HG02884 (cell line): ENCODE results near the gene ARHGAP9.

Source experiments
- ATAC-seq: cut with Tn5 transposase; IDR thresholded peaks from one replicate; pipeline ENCODE4 v1.9.1; 2021; ENCODE audit warnings: mild to moderate bottlenecking, moderate library complexity; ENCODE audit not compliant: unreplicated experiment

Gene ARHGAP9

GRCh38 chr12:57473886-57474285 lies 5.8 kb downstream of the ARHGAP9 start:
- no peak for ATAC-seq

- no peak for ATAC-seq
These were observed 6.3 kb downstream of the ARHGAP9 start for GRCh38 chr12:57473392-57473791.

- no peak for ATAC-seq
These were observed 7.3 kb downstream of the ARHGAP9 start for GRCh38 chr12:57472391-57472790.

GRCh38 chr12:57471661-57472060 lies 8.0 kb downstream of the ARHGAP9 start:
- no peak for ATAC-seq

GRCh38 chr12:57470970-57471656 lies 8.6 kb downstream of the ARHGAP9 start:
- no peak for ATAC-seq

- no peak for ATAC-seq
These were observed 9.2 kb downstream of the ARHGAP9 start for GRCh38 chr12:57470286-57470969.

- no peak for ATAC-seq
These were observed 10.1 kb downstream of the ARHGAP9 start for GRCh38 chr12:57469296-57470164.

- ATAC-seq: no peak
These were observed 11.8 kb downstream of the ARHGAP9 start for GRCh38 chr12:57467915-57468314.

- no peak for ATAC-seq
These were observed 12.3 kb downstream of the ARHGAP9 start for GRCh38 chr12:57467212-57467874.

GRCh38 chr12:57465747-57466505 lies 13.7 kb downstream of the ARHGAP9 start:
- no peak for ATAC-seq

- no peak for ATAC-seq
These were observed 14.5 kb downstream of the ARHGAP9 start for GRCh38 chr12:57465030-57465746.

GRCh38 chr12:57464569-57464968 lies 15.1 kb downstream of the ARHGAP9 start:
- ATAC-seq: no peak

- no peak for ATAC-seq
These were observed 16.8 kb downstream of the ARHGAP9 start for GRCh38 chr12:57462912-57463253.

- peak; percentile 53 for ATAC-seq
These were observed 17.3 kb downstream of the ARHGAP9 start for GRCh38 chr12:57462251-57462911.

- no peak for ATAC-seq
These were observed 17.8 kb downstream of the ARHGAP9 start for GRCh38 chr12:57461917-57462250.

GRCh38 chr12:57461276-57461916 lies 18.3 kb downstream of the ARHGAP9 start:
- ATAC-seq: no peak

GRCh38 chr12:57460841-57461275 lies 18.8 kb downstream of the ARHGAP9 start:
- no peak for ATAC-seq

- no peak for ATAC-seq
These were observed 19.2 kb downstream of the ARHGAP9 start for GRCh38 chr12:57460468-57460784.
